COR-L47 (cell line): Measurements from ENCODE around the gene RPL18A.
"Not testable (repeated sequence)": the region's sequence is repeated elsewhere in the genome, so short reads cannot be mapped to it uniquely, and the experiment has no call there.

Experiments
- DNase-seq: peaks from one replicate; lab custom pipeline; 2025; lab: John Stamatoyannopoulos, UW

Gene RPL18A

DNA sequence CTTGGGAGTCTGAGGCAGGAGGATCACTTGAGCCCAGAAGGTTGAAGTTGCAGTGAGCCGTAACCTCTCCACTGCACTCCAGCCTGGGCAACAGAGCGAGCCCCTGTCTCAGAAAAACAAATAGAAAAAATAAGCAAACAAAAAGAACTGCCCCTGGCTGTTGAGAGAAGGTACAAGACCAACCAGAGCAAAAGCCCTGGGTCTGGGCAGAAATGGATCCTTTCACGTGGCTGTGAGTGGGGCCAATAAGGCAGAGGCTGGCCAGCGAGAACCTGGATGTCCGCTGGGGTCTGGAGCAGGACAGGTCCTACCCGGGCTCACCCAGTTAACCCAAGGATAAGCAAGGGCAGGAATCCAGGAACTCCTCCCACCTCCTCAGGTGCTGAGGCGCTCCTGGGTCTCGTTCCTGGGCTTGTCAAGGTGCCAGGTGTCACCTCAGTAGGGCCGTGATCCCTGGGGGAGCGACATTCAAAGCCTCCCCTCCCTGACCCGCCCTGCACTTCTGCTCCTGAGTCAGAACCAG lies 7.3 kb downstream of the RPL18A start:
- no peak for DNase-seq

- no peak for DNase-seq
These were observed 9.0 kb downstream of the RPL18A start for GRCh38 chr19:17868669-17869068.

DNA sequence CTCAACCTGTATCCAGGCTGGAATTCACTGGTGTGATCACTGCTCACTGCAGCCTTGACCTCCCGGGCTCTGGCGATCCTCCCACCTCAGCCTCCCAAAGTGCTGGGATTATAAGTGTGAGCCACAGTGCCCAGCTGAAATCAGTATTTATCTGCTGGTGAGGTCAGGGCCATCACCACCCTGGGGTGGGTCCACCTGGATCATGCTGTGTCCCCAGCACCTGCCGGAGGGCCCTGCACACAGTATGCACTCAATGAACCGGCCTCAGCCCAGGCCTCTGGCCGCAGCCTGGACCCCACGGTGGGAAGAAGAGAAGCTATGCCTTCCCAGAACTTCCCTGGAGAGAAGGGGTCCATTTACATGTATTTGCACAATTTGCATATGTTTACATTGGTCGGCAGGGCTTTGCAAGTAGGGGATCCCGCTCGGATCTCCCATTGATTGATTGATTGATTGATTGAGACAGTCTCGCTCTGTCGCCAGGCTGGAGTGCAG lies 9.5 kb downstream of the RPL18A start:
- no peak for DNase-seq

DNA sequence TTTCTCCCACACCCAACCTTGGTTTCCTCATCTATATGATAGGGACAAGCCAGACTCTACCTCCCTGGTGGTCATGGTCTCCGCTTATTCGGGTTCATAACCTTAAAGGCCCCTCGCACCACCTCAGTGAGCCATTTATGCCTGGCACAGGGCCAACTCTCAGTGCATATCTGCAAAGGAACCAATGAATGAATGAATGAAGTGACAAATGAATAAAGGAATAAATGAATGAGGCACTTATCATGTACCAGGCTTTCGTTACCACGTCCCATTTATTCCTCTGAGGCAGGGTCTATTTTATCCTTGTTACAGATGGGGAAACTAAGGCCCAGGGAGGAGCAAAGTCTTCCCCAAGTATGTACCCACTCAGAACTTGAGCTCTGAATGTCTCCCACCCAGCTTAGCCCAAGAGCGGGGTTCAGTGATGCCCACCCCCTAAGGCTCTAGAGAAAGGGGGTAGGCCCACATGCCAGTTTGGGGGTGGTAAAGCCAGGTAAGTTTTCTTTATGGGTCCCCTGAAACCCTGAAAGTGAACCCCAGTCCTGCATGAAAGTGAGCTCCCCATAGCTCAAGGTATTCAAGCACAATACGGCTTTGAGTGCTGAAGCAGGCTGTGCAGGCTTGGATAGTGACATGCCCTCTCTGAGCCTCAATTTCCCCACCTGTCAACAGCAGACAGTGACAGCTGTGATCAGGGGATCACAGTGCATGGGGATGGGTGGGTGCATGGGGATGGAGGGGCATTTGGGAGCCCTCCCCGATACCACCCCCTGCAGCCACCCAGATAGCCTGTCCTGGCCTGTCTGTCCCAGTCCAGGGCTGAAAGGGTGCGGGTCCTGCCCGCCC lies 11.5 kb downstream of the RPL18A start:
- DNase-seq: no peak

DNA sequence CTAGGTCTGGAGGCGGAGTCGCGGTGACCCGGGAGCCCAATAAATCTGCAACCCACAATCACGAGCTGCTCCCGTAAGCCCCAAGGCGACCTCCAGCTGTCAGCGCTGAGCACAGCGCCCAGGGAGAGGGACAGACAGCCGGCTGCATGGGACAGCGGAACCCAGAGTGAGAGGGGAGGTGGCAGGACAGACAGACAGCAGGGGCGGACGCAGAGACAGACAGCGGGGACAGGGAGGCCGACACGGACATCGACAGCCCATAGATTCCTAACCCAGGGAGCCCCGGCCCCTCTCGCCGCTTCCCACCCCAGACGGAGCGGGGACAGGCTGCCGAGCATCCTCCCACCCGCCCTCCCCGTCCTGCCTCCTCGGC lies 12.2 kb downstream of the RPL18A start, which contains the start of gene SLC5A5:
SLC5A5 (plus strand) TSS at position 68 of the 373 bp plus-strand sequence. CDS start 375 bp downstream, outside the sequence.
- DNase-seq: no peak

DNA sequence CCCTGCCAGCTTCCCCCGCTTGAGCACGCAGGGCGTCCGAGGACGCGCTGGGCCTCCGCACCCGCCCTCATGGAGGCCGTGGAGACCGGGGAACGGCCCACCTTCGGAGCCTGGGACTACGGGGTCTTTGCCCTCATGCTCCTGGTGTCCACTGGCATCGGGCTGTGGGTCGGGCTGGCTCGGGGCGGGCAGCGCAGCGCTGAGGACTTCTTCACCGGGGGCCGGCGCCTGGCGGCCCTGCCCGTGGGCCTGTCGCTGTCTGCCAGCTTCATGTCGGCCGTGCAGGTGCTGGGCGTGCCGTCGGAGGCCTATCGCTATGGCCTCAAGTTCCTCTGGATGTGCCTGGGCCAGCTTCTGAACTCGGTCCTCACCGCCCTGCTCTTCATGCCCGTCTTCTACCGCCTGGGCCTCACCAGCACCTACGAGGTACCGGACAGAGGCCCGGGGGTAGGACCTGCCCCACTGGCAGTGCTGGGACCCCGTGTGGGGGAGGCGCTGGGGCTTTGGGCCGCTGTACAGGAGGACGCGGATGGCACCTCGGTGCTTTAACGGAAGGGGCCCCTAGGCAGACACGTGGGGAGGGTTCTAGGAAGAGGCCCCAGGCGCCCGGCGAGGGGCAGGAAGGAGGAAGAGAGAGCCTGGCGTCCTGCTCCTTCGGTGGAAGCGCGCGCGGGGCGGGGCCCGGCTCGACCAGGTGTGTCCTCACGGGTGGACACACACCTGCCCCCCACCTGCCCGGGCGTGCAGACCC lies 12.7 kb downstream of the RPL18A start:
- no peak for DNase-seq

GRCh38 chr19:17873786-17874757 lies 14.4 kb downstream of the RPL18A start:
- no peak for DNase-seq

- no peak for DNase-seq
These were observed 15.0 kb downstream of the RPL18A start for GRCh38 chr19:17874758-17875135.

- DNase-seq: no peak
These were observed 18.0 kb downstream of the RPL18A start for GRCh38 chr19:17877696-17878095.

- no peak for DNase-seq
These were observed 19.8 kb downstream of the RPL18A start for GRCh38 chr19:17879466-17879865.

- DNase-seq: no peak
These were observed 22.0 kb downstream of the RPL18A start for GRCh38 chr19:17881701-17882100.

DNA sequence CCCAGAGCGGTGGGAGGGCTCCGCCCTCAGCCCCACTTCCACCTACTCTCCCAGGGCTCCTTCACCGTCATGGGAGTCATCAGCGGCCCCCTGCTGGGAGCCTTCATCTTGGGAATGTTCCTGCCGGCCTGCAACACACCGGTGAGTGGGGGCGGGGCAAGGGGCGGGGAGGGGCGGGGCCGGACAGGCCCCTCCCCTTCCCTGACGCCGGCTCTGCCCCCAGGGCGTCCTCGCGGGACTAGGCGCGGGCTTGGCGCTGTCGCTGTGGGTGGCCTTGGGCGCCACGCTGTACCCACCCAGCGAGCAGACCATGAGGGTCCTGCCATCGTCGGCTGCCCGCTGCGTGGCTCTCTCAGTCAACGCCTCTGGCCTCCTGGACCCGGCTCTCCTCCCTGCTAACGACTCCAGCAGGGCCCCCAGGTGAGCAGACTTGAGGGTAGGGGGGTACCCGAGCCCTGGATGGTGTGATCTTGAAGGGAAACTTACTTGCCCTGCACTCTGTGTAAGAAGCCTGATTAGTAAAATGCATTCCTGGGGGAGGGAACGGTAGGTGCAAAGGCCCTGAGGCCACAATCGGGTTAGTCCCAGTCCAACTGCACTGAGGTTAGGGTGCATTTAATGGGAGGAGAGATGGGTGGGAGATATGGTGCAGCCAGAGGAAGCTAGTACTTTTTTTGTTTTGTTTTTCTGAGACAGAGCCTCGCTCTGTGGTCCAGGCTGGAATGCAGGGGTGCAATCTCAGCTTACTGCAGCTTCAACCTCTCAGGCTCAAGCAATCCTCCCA lies 24.1 kb downstream of the RPL18A start:
- DNase-seq: no peak

DNA sequence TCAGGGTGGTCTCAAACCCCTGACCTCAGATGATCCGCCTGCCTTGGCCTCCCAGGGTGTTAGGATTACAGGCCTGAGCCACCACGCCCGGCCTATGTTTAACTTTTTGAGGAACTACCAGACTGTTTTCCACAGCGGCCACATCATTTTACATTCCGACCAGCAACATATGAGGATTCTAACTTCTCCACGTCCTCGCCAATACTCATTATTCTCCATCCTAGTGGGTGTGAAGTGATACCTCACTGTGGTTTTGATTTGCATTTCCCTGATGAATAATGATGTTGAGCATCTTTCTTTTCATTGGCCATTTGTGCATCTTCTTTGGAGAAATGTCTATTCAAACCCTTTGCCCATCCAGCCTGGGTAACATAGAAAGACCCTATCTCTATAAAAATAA lies 26.8 kb downstream of the RPL18A start:
- DNase-seq: no peak

DNA sequence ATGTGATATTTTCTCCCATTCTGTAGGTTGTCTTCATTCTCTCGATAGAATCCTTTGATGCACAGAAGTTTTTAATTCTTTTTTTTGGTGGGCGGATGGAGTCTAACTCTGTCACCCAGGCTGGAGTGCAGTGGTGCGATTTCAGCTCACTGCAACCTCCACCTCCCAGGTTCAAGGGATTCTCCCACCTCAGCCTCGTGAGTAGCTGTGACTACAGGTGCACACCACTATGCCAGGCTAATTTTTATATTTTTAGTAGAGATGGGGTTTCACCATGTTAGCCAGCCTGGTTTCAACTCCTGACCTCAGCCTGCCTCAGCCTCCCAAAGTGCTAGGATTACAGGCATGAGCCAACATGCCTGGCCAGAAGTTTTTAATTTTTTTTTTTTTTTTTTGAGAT lies 27.5 kb downstream of the RPL18A start:
- not testable (repeated sequence) for DNase-seq

GRCh38 chr19:17888260-17888659 lies 28.6 kb downstream of the RPL18A start:
- no peak for DNase-seq

DNA sequence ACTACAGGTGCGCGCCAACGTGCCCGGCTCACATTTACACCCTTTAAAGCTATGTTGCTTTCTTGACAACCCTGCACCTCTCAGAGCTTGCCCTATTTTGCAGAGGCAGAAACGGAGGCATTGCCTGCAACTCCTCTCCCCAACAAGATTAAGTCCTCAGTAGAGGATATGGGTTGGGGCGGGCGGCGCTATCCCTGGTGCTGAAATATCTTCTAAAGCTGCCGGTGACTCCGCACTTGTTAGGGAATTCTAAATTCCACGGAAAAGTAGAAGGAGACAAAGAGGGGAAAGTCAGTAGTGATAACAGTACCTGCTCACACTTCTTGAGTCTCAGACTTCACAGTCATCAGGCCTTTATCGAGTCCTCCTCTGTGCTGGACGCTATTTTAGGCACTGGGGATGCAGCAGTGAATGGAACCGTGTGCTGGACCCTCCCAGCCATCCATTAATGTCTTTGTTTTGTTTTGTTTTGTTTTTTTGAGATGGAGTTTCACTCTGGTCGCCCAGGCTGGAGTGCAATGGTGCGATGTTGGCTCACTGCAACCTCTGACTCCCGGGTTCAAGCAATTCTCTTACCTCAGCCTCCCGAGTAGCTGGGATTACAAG lies 30.0 kb downstream of the RPL18A start:
- DNase-seq: no peak

GRCh38 chr19:17893766-17894165 lies 34.1 kb downstream of the RPL18A start:
- no peak for DNase-seq

DNA sequence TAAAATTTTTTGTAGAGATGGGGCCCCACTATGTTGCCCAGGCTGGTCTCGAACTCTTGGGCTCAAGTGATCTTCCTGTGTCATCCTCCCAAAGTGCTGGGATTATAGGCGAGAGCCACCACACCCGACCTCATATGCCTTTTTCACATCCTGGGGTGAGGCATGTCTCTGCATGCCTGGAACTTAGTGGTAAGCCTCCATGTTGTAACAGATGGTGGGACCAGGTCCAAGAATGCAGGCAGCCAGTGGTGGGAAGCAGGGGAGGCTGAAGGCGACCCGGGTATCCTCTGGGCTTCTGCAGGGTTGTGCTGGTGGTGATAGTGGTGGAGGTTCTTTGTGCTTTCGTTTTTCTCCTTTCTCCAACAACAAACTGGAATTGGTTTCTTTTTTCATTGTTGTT lies 43.0 kb downstream of the RPL18A start:
- DNase-seq: no peak

GRCh38 chr19:17908244-17908643 lies 48.5 kb downstream of the RPL18A start:
- DNase-seq: no peak

- peak; percentile 8 for DNase-seq
These were observed 49.5 kb downstream of the RPL18A start for GRCh38 chr19:17909003-17909732.
